GM23338 (cell line): Measurements from ENCODE around the gene PIK3C2G. TPM values are rescaled to one million over a fixed set of nuclear protein-coding genes. Genes with fewer than 3 reads are reported as not detected.

Experiments used
- ATAC-seq: fragments of 200-7000 bp; cut with Tn5 transposase; 3 replicates; pipeline ENCODE4 v1.9.1; 2020
- DNase-seq: peaks from one replicate; pipeline ENCODE4 v3.0.0-alpha.2; 2015; ENCODE audit warnings: low spot score
- H2AFZ ChIP-seq: fragments of 200-600 bp; sonication (generic); 2 replicates; pipeline ENCODE4 v1.8.0; 2016; ENCODE audit warnings: antibody characterized with exemption, mild to moderate bottlenecking, moderate library complexity
- H3F3A ChIP-seq: fragments of 200-600 bp; sonication (generic); replicated peaks from 2 replicates; pipeline ENCODE4 v1.8.0; 2017; ENCODE audit warnings: antibody characterized with exemption, mixed run types, low read depth
- H3K27ac ChIP-seq: fragments of 200-600 bp; sonication (generic); 2 replicates; pipeline ENCODE4 v1.6.1; 2016; ENCODE audit warnings: low read depth
- H3K27me3 ChIP-seq: fragments of 200-600 bp; sonication (generic); 2 replicates; pipeline ENCODE4 v1.8.0; 2016; ENCODE audit warnings: mild to moderate bottlenecking, mixed run types, moderate library complexity; ENCODE audit not compliant: insufficient read depth
- H3K36me3 ChIP-seq: fragments of 200-600 bp; sonication (generic); 2 replicates; pipeline ENCODE4 v1.8.0; 2016; ENCODE audit warnings: mild to moderate bottlenecking; ENCODE audit not compliant: insufficient read depth
- H3K4me1 ChIP-seq: fragments of 200-600 bp; sonication (generic); 2 replicates; pipeline ENCODE4 v1.8.0; 2016; ENCODE audit warnings: mild to moderate bottlenecking, moderate library complexity; ENCODE audit not compliant: insufficient read depth
- H3K4me2 ChIP-seq: fragments of 200-600 bp; sonication (generic); 2 replicates; pipeline ENCODE4 v1.7.1; 2017; ENCODE audit warnings: mixed run types
- H3K4me3 ChIP-seq: fragments of 200-600 bp; sonication (generic); 2 replicates; pipeline ENCODE4 v1.6.1; 2016; ENCODE audit warnings: mixed run types
- H3K79me2 ChIP-seq: fragments of 200-600 bp; sonication (generic); replicated peaks from 2 replicates; pipeline ENCODE4 v1.8.0; 2017; ENCODE audit warnings: mild to moderate bottlenecking; ENCODE audit not compliant: insufficient read depth
- H3K9me2 ChIP-seq: fragments of 200-600 bp; sonication (generic); 2 replicates; pipeline ENCODE4 v1.8.0; 2017; ENCODE audit not compliant: insufficient read depth
- H4K20me1 ChIP-seq: fragments of 200-600 bp; sonication (generic); replicated peaks from 2 replicates; pipeline ENCODE4 v1.8.0; 2017; ENCODE audit warnings: mild to moderate bottlenecking; ENCODE audit not compliant: insufficient read depth
- H3K27ac Mint-ChIP-seq: 2 replicates; pipeline ENCODE4 v1.8.0; 2020; ENCODE audit warnings: inconsistent platforms, mild to moderate bottlenecking, moderate library complexity, mixed read lengths
- H3K27me3 Mint-ChIP-seq: 3 replicates; pipeline ENCODE4 v1.8.0; 2022; ENCODE audit warnings: low read depth, mild to moderate bottlenecking, moderate library complexity, mixed read lengths, inconsistent platforms; ENCODE audit not compliant: insufficient read depth, poor library complexity
- H3K36me3 Mint-ChIP-seq: 3 replicates; pipeline ENCODE4 v1.8.0; 2021; ENCODE audit warnings: low read depth, mild to moderate bottlenecking, inconsistent platforms, moderate library complexity, mixed read lengths
- H3K4me1 Mint-ChIP-seq: 3 replicates; pipeline ENCODE4 v1.8.0; 2020; ENCODE audit warnings: mild to moderate bottlenecking, inconsistent platforms, mixed read lengths
- H3K4me3 Mint-ChIP-seq: 3 replicates; pipeline ENCODE4 v1.8.0; 2021; ENCODE audit warnings: moderate library complexity, mild to moderate bottlenecking, inconsistent platforms, mixed read lengths
- H3K9me3 Mint-ChIP-seq: 3 replicates; pipeline ENCODE4 v1.8.0; 2020; ENCODE audit warnings: moderate library complexity, mild to moderate bottlenecking, inconsistent platforms, mixed read lengths
- CTCF ChIP-seq, 2 experiments: fragments of 200-600 bp in 1 of 2; sonication (generic) in 1 of 2; conservative IDR thresholded peaks; 2 replicates each; pipeline versions ENCODE4 v1.5.1 to v1.6.1; 2016 to 2017; ENCODE audit warnings: antibody characterized with exemption in 2 of 2, low read depth in 2 of 2, mild to moderate bottlenecking in 2 of 2, moderate library complexity in 1 of 2
- EZH2phosphoT487 ChIP-seq: fragments of 200-600 bp; sonication (generic); IDR thresholded peaks from one replicate; pipeline ENCODE4 v1.8.1; 2018; ENCODE audit warnings: antibody characterized with exemption; ENCODE audit not compliant: unreplicated experiment
- JUNB ChIP-seq: IDR thresholded peaks from one replicate; pipeline ENCODE4 v1.6.1; 2016; ENCODE audit warnings: antibody characterized with exemption; ENCODE audit not compliant: unreplicated experiment
- NANOG ChIP-seq: IDR thresholded peaks from 2 replicates; pipeline ENCODE4 v1.6.1; 2016; ENCODE audit warnings: antibody characterized with exemption, borderline replicate concordance
- ZNF462 ChIP-seq: fragments of 250-450 bp; sonication (Bioruptor Pico); IDR thresholded peaks from 2 replicates; pipeline ENCODE4 v1.5.0; 2020; ENCODE audit warnings: mild to moderate bottlenecking, moderate library complexity
- polyA plus RNA-seq: library from polyadenylated mRNA; unstranded; fragments of >200 nt; fragmentation: Nextera tagmentation; extraction: Ambion mirVana; gene quantifications from 2 replicates; pipeline ENCODE4 v1.2.1, GENCODE V29; 2016
- total RNA-seq: library from RNA; depleted of rRNA; stranded (reverse); fragments of >200 nt; shearing (Covaris generic); gene quantifications from 2 replicates; pipeline ENCODE4 v1.2.3, GENCODE V29; 2014

The PIK3C2G gene
- total and polyA plus RNA-seq, 2 experiments from 2014 or later, result not detected

- TF ChIP-seq ZNF462 (CRISPR knock-in tag) (no peak), NANOG (no peak), CTCF (conservative IDR thresholded peaks at IDR 0.05; ENCODE audit: low read depth in 2 of 2) (no peak), JUNB (no peak), EZH2phosphoT487 (no peak)
These were observed 368.1 kb downstream of the PIK3C2G start (continued) for GRCh38 chr12:18629445-18629844.

- H3K36me3 ChIP-seq, result no peaks in the 10 kb centered on the region
- H3K9me2 ChIP-seq, result peaks cover 8% of the 10 kb centered on the region; the same call in 1 of the 2 replicates
- H3K9me3 Mint-ChIP-seq, result peaks cover 7% of the 10 kb centered on the region
- H3K27ac ChIP-seq, result no peak overlapping the region
- H3K79me2 ChIP-seq, result no peaks in the 10 kb centered on the region
- H3K36me3 Mint-ChIP-seq, result peaks cover 4% of the 10 kb centered on the region
- no peak for ATAC-seq
- H3K4me3 Mint-ChIP-seq, result no peak overlapping the region
- no peak overlapping the region for H3K4me2 ChIP-seq
- no peaks in the 10 kb centered on the region for H4K20me1 ChIP-seq
- H3K27me3 ChIP-seq, result no peaks in the 10 kb centered on the region
- H3K4me1 Mint-ChIP-seq, result no peaks in the 10 kb centered on the region
- DNase-seq, result no peak
- H3K4me3 ChIP-seq, result no peak overlapping the region
- no peaks in the 10 kb centered on the region for H3F3A ChIP-seq
- H3K4me1 ChIP-seq, result no peaks in the 10 kb centered on the region
- no peak overlapping the region for H3K27ac Mint-ChIP-seq
- H2AFZ ChIP-seq, result no peak overlapping the region
- no peak for TF ChIP-seq ZNF462 (CRISPR knock-in tag)
- H3K27me3 Mint-ChIP-seq, result peaks cover 4% of the 10 kb centered on the region
These were observed 368.6 kb downstream of the PIK3C2G start for GRCh38 chr12:18629916-18630315.
